ENCODE measurements around the gene KCNF1.

- TF ChIP-seq CTCF (IDR thresholded peaks at IDR 0.05) (no peak), POLR2A (IDR thresholded peaks at IDR 0.05; ENCODE audit: low read depth) (no peak), POLR2AphosphoS5 (IDR thresholded peaks at IDR 0.05) (no peak), EP300 (IDR thresholded peaks at IDR 0.05) (no peak)
Observed at GRCh38 chr2:10940596-10940995, 28.9 kb downstream of the KCNF1 start.
